Midbrain (tissue), 1 donor: ENCODE results near the gene CDH4.

Source experiments
- DNase-seq: peaks from one replicate; lab custom pipeline; 2025; lab: John Stamatoyannopoulos, UW

The CDH4 gene

DNA sequence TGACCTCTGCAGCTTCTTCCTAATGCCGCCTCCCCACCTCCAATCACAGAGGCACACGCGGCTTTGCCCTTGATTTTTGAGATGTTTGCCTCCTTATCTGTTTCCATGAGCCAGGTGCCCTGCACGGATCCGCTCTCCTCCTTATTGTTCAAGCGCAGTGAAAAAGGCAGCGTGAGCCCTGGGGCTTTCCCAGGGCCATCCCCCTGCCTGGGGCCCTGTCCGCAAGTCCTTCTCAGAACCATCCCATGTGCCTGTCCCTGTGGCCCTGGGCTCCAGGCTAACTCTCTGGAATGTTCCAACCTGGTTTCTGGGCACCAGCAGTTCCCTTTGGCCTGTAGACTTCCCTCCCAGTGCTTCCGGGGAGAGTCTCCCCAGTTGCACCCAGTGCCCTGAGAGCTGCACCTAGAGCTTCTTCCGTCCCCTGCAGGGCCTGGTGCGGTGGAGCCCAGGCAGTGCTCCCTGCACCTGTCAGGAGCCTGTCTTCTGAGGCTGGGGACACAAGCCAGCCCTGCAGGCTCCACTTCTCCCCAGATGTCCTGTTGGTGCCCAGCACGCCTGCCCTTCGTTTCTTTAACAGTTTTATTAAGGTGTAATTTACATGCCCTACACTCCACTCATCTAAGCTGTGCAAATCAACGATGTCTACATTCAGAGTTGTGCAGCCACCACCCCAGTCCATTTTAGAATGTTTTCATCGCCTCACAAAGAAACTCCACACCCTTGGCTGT, 330.3 kb downstream of the CDH4 start:
- no peak for DNase-seq

- DNase-seq = no peak
Measured at GRCh38 chr20:61583356-61583755, 331.3 kb downstream of the CDH4 start.

- DNase-seq = no peak
Measured at GRCh38 chr20:61584851-61585250, 332.8 kb downstream of the CDH4 start.

- DNase-seq = no peak
Measured at GRCh38 chr20:61585764-61586163, 333.7 kb downstream of the CDH4 start.

GRCh38 chr20:61587036-61587435, 335.0 kb downstream of the CDH4 start:
- DNase-seq = no peak

GRCh38 chr20:61587681-61588289, 335.7 kb downstream of the CDH4 start:
- DNase-seq = no peak

- DNase-seq = no peak
Measured at GRCh38 chr20:61588411-61589385, 336.6 kb downstream of the CDH4 start.

GRCh38 chr20:61590236-61590635, 338.2 kb downstream of the CDH4 start:
- no peak for DNase-seq

DNA sequence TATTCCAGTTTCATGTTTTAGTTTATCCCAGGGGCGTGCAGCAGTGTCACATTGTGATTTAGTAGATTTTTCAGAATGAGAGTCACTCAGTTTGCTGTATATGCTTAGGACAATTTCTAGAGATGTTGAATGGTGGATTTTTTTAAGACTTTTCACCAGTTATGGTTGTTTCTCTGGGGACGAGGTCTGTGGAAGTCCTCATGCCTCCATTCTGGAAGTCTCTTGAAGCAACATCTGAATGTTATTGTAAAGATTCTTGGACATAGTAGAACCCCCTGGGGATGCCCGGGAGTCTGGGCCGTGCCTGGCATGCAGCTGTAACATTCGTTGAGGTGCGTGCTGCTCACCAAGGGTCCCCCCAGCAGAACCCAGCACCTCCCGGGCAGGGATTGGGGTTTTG, 341.5 kb downstream of the CDH4 start:
- no peak for DNase-seq

DNA sequence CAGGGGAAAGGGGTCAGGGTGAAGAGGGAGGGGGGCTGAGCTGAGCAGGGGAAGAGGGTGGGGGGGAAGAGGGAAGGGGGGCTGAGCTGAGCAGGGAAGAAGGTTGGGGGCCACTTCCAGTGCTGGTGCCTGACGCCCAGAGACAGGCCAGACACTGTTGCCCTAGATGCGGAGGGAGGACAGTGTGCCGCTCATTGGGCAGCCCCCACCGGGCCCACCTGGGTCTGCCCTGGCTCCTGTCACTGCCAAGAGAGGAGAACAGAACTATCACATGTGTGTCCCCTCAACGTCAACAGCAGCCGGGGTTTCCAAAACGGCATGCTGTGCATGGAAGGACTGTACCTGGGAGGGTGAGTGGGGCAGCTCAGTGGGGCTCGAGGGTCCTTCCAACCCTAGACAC, 342.1 kb downstream of the CDH4 start:
- no peak for DNase-seq

DNA sequence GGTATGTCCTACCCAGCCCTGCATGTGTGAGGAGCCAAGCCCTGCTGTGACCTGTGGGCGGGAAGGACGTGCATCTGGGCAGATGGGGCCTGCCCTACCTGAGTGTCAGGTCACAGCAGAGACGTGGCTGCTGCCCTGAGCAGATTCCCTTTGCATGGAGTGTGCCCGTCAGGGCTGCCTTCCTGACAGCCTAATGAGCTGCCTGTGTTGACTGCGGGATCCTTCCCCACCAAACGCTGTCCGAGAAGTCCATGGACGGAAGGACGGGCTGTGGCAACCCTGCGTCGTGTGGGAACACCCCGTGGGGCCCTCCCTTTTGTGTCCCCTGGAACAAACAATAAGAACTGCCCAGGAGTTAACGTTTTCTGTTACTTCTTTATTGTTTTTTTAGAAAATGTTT, 343.2 kb downstream of the CDH4 start:
- no peak for DNase-seq

GRCh38 chr20:61596687-61597330, 344.7 kb downstream of the CDH4 start:
- no peak for DNase-seq

DNA sequence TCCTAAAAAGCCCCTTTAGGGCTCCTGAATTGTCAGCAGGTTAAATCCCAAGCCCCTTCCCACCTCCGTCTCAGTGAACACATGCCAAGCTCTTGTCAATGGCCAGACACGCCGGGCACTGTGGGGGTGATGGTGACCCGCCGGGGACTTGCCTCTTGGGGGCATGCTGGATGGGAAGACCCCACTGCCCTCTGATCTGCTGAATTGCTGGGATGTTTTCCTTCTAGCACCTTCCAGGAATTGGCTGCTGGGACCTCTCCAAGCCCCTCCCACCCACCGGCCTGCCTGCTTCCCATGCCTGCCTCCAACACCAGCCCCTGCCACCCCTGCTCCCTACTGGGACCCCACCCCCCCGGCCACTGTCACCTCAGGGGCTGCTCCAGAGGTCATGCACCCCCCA, 345.9 kb downstream of the CDH4 start:
- DNase-seq = no peak

DNA sequence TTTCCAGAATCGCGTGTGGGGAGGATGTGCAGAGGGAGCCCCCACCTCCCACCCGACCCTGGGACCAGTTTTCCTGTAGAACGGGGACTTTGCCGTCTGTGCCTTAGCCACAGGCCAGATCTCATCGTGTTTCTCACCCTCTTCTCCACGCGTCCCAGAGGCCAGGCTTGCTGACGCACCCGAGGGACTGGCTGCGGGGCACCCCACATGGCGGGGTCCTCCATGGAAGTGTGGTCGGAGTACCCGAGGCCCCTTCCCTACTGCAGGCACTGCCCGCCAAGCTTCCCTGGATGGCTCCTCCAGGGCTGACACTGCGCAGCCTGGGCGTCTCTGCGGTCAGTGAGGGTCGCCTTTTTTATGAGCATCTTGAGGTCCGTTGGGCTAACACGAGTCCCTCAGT, 346.5 kb downstream of the CDH4 start:
- no peak for DNase-seq

DNA sequence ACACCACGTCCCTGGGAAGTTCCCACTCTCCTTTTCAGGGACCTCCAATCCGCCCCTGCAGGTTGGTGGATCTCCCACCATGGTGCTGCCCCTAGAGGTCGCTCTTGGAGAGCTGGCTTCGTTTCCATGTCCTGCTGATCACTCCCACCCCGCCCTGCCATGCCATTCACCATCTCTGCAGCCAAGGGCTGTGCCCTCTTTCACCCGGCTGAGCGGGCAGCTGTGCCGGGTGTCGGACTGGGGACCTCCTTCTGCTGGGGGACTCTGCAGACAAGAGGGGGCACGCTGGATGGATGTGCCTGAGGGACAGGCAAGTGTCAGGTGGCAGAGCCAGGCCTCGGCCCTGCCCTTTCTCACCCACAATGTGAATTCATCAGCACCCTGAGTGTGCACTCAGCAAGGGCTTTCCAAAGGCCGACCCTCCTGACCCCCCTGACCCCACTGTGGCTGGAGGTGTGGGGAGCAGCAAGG, 347.0 kb downstream of the CDH4 start:
- no peak for DNase-seq

DNA sequence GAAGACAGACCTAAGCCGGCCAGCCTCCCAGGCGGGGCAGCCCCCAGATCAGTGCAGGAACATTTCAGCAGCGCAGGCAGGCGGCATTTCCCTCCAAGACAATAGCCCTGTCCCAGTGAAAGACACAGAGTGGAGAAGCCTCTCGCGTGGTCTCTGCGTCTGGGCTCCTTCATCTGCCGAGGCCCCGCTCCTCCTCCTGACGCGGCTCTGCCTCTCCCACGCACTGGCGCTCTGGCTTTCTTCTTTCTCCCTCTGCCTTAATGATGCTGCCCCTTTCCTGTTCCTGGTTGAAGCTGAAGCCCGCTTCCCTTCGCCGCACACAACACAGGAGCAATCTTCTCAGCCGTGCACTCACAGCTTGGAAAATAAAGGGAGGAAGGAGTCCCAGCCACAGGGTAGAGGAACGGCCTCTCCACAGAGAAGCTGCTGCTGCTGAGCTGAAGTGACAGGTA, 347.5 kb downstream of the CDH4 start:
- no peak for DNase-seq

DNA sequence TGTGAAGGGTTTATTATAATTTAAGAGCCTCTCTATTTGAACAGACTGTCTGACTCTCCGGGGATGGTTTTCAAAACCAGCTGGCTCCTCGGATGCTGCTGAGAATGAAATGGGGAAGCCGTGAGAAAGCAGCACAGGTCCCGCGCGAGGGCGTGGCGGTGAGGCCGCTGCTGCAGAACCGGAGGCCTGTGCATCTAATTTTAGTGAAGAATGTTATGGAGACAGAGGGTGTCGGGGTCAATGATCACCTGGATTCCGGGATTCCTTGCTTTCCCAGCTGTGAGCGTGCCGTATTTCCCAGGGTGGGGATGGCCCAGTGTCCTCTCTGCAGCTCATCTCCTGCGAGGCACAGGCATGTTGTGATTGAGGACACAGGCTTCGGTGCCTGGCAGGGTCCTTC, 348.0 kb downstream of the CDH4 start:
- DNase-seq = no peak

DNA sequence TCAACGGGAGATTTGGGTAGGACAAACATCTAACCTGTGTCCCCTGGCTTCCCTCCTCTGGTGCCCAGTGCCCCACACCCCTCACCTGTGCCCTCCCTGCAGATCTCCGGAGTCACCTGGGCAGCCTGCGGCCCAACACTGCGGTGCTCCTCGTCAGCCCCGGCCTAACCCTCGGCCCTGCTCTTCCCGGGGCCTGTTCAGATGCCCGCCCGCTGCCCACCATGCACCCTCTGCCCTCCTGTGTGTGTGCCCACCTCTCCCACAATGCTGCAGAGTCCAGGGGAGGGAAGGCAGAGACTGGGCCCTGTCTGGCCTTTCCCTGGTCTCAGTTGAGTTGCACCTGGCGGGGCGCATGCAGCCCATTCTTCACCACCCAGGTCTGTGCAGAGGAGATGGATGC, 349.3 kb downstream of the CDH4 start:
- DNase-seq = no peak

- DNase-seq = no peak
Measured at GRCh38 chr20:61601853-61602252, 349.8 kb downstream of the CDH4 start.

- DNase-seq = no peak
Measured at GRCh38 chr20:61603715-61604114, 351.7 kb downstream of the CDH4 start.

DNA sequence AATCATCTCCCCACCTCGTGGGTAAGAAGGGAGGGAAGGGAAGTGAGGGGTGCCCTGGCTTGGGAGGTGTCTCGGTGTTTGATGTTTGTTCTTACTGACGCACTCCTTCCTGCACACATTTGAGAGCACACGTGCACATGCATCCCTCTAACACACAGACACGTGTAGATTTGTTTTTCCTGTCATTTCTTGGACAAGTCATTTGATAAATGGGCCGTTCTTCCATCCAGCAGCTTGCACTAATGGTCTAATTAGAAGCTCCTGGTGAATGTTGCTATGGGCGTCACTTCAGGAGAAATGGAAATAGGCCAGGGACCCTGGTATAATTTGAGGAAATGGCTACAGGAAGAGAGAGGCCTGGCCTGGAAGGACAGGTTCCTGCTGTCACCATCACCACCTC, 352.5 kb downstream of the CDH4 start:
- no peak for DNase-seq

DNA sequence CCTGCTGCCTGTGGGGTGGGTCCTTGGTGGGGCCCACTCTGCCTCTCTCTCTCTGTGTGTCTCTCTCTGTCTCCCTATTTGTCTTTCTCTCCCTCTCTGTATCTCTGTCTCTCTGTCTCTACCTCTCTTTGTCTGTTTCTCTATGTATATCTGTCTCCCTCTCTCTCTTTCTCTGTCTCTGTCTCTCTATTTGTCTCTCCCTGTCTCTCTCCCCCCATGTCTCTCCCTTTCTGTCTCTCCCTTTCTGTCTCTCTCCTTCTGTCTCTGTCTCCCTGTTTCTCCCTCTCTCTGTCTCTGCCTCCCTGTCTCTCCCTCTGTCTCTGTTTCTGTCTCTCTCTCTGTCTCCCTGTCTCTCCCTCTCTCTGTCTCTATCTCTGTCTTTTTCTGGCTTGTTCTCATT, 353.2 kb downstream of the CDH4 start:
- no peak for DNase-seq
